VCaP (cell line): ENCODE data around the gene SLC35E3.

Source experiments
- H3K27ac ChIP-seq: fragments of 450-650 bp; 2 replicates; pipeline ENCODE4 v1.5.1; 2017
- TF ChIP-seq, protein P1 (sequence below): fragments of 450-650 bp; conservative IDR thresholded peaks from 2 replicates; pipeline ENCODE4 v1.5.1; 2017; ENCODE audit warnings: mild to moderate bottlenecking, moderate library complexity

Gene SLC35E3

DNA sequence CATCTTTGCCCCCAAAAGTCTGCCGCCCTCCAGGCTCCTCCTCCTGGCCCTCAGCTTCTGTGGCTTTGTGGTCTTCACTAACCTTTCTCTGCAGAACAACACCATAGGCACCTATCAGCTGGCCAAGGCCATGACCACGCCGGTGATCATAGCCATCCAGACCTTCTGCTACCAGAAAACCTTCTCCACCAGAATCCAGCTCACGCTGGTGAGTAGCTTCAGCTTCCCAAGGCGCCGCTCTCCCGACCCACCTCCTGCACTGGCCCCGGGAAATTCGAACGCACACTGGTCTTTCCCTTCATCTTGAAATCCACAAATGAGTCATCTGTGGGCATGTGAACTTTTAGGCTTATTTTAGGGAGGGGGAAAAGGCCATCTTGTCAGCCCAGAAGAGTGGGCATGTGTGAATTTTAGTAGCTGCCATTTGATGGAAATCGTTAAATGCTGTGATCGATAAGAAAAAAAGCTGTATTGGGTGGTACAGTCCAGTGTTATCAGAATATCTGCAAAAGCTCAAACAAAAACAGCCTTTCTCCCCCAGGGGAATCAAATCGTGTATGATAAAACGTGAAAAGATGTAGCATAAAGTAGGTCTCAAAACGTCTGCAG lies 700 bp downstream of the SLC35E3 start:
- TF ChIP-seq, protein P1, sequence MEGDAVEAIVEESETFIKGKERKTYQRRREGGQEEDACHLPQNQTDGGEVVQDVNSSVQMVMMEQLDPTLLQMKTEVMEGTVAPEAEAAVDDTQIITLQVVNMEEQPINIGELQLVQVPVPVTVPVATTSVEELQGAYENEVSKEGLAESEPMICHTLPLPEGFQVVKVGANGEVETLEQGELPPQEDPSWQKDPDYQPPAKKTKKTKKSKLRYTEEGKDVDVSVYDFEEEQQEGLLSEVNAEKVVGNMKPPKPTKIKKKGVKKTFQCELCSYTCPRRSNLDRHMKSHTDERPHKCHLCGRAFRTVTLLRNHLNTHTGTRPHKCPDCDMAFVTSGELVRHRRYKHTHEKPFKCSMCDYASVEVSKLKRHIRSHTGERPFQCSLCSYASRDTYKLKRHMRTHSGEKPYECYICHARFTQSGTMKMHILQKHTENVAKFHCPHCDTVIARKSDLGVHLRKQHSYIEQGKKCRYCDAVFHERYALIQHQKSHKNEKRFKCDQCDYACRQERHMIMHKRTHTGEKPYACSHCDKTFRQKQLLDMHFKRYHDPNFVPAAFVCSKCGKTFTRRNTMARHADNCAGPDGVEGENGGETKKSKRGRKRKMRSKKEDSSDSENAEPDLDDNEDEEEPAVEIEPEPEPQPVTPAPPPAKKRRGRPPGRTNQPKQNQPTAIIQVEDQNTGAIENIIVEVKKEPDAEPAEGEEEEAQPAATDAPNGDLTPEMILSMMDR = no peak

DNA sequence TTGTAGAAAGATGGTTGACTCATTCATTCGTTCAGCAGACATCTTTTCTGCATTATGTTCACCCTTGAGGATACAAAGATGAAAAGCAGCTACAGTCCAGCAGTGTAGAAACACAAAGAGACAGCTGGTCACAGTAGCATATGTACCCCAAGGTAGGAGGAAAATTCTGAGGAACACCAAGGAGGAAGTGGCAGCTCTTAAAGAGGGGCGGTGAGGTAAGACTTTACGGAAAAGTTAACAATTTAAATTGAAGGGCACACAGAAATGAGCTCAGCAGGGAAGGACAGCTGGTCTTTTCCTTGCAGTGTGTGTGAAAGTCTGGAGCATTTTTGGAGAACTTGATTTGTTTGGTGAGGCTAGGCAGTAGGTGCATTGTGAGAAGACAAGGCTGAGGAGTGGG lies 3.5 kb downstream of the SLC35E3 start:
- H3K27ac ChIP-seq = no peak overlapping the region
- TF ChIP-seq, protein P1 = no peak

More for the DNA sequence above, 700 bp downstream of the SLC35E3 start:
- peak overlapping the region; percentile 78 for H3K27ac ChIP-seq

DNA sequence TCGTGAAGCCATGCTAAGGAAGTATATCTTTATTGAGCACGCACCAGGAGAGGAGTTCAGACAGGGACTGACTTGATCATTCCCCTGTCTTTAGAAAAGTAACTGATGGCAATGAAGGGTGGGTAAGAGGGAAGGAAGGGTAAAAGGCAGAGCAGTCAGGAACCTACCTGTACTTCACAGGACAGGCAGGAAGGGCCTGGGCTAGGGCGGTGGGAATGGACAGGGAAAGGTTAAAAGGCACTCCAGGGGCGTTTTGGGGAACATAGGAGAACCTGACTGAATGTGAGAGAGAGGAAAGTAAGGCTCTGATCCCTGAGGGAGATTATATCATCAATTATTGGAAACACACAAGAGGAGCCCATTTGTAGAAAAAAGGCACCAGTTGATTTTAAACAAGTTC lies 3.9 kb downstream of the SLC35E3 start:
- TF ChIP-seq, protein P1 = no peak
- H3K27ac ChIP-seq = no peak overlapping the region

DNA sequence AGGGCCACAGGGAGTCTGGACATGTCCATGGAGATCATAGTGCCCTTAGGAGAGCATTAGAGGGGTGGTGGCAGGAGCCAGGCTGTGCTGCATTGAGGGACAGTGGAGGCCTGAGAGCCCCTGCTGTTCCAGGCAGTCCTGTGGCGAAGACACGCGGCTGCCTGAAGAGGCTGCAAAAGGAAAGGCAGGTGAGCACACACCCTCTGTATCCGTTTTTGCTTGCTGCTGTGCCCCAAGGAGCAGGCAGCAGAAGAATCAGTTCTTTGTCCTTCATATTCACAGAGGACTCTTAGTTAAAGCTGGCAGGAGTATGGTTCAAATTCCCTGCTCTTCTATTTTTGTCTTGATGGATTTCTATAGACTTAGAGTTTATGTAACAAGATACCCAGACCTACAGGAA lies 4.5 kb downstream of the SLC35E3 start:
- no peak overlapping the region for H3K27ac ChIP-seq

DNA sequence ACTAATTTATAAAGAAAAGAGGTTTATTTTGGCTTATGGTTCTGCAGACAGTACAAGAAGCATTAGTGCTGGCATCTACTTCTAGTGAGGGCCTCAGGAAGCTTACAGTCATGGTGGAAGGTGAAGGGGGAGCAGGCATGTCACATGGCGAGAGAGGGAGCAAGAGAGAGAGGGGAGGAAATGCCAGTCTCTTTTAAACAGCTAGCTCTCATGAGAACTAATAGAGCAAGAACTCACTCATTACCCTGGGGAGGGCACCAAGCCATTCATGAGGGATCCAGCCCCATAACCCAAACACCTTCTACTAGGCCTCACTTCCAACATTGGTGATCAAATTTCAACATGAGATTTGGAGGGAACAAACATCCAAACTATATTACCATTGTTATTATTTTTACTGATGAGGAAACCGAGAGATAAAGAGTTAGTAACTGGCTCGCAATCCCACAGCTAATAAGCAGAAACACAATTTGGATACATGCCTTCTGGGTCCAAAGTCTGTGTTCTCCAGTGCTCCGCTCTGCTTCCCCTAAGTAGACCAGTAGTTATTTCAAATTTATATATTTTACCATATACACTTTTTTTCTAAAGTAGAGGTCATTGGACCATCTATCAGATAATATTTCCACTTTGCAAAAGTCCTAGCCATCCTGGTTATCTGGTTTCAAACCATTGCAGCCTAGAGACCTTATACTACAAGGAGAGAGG lies 9.7 kb downstream of the SLC35E3 start:
- H3K27ac ChIP-seq = no peak overlapping the region
- TF ChIP-seq, protein P1 = no peak

More for the DNA sequence above, 4.5 kb downstream of the SLC35E3 start:
- TF ChIP-seq, protein P1 = no peak

DNA sequence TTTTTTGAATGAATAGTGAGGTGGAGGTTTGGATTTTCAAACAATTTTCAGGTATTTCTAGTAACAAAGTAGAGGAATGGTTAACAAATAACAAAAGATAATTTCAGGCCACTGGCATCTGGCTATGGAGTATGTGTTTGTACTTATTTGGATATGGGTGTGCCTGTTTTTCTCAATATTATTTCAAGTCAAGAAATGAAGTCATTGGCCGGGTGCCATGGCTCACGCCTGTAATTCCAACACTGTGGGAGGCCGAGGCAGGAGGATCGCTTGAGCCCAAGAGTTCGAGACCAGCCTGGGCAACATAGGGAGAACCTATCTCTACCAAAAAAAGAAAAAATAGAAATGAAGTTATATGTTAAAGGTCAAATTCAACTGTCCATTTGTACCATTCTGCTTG lies 13.9 kb downstream of the SLC35E3 start:
- TF ChIP-seq, protein P1 = no peak
- no peak overlapping the region for H3K27ac ChIP-seq

DNA sequence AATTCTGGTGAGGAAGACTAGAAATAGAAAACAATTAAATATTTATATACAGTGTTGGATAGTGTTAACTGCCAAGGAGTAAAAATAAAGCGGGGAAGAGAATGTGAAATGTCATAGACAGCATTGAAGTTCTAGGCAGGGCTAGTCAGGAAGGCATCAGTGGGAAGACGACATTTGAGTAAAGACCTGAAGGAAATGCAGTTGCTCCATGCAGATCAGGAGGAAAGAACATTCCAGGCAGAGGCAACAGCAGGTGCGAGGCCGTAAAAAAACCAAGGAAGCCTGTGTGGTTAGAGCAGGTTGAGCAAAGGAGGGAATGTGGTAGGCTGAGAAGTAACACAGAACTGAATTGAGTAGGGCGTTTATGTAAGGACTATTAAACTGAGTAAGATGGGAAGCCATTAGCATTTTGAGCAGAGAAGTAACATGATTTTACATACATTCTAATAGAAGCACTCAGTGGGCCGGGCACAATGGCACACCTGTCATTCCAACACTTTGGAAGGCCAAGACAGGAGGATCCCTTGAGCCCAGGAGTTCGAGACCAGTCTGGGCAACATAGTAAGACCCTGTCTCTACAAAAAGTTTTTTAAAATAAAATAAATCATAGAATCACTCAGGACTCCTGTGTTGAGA lies 14.9 kb downstream of the SLC35E3 start:
- TF ChIP-seq, protein P1 = no peak
- no peak overlapping the region for H3K27ac ChIP-seq
